Fibroblast of lung (primary cell): ENCODE measurements around the gene FOXJ1. TPM values are rescaled to one million over a fixed set of nuclear protein-coding genes. Genes with fewer than 3 reads are reported as not detected.

Source experiments
- DNase-seq, 2 donors: peaks; one replicate each; pipeline versions ENCODE4 v3.0.0 to v3.0.0-alpha.2; 2010; ENCODE audit warnings: low read depth in 2 of 2
- H2AFZ ChIP-seq: 2 replicates; pipeline ENCODE4 v1.5.1; 2012; ENCODE audit warnings: low read length, control low read depth, inconsistent platforms
- H3K27ac ChIP-seq: 2 replicates; pipeline ENCODE4 v1.5.1; 2011; ENCODE audit warnings: low read length, control low read depth; ENCODE audit not compliant: insufficient read depth
- H3K27me3 ChIP-seq: 2 replicates; pipeline ENCODE4 v1.5.1; 2011; ENCODE audit warnings: mild to moderate bottlenecking, low read length; ENCODE audit not compliant: control insufficient read depth, insufficient read depth
- H3K36me3 ChIP-seq: 2 replicates; pipeline ENCODE4 v1.5.1; 2011; ENCODE audit warnings: low read length; ENCODE audit not compliant: control insufficient read depth, insufficient read depth
- H3K4me1 ChIP-seq: 2 replicates; pipeline ENCODE4 v1.5.1; 2011; ENCODE audit warnings: low read length; ENCODE audit not compliant: control insufficient read depth, insufficient read depth; ENCODE audit errors: extremely low read depth
- H3K4me2 ChIP-seq: 2 replicates; pipeline ENCODE4 v1.5.1; 2011; ENCODE audit warnings: low read length, control low read depth; ENCODE audit not compliant: insufficient read depth; ENCODE audit errors: extremely low read depth
- H3K4me3 ChIP-seq, 4 experiments: fragments of 200-600 bp in 1 of 4; sonication (generic) in 1 of 4; replicated peaks in 1 of 4; 2 replicates each; pipeline ENCODE4 v1.5.1; 2011 to 2016; ENCODE audit warnings: low read length in 4 of 4, low read depth in 3 of 4, mild to moderate bottlenecking in 3 of 4, control low read depth in 2 of 4, inconsistent platforms in 1 of 4, mixed read lengths in 1 of 4; ENCODE audit not compliant: insufficient read depth in 1 of 4; ENCODE audit errors: control extremely low read depth in 1 of 4
- H3K79me2 ChIP-seq: 2 replicates; pipeline ENCODE4 v1.5.1; 2012; ENCODE audit warnings: mild to moderate bottlenecking, low read length, inconsistent platforms; ENCODE audit not compliant: control insufficient read depth, insufficient read depth
- H3K9ac ChIP-seq: 2 replicates; pipeline ENCODE4 v1.5.1; 2011; ENCODE audit warnings: mild to moderate bottlenecking, low read length, control low read depth; ENCODE audit not compliant: insufficient read depth
- H3K9me3 ChIP-seq: 2 replicates; pipeline ENCODE4 v1.5.1; 2012; ENCODE audit warnings: low read depth, low read length; ENCODE audit not compliant: control insufficient read depth, insufficient read depth
- H4K20me1 ChIP-seq: 2 replicates; pipeline ENCODE4 v1.5.1; 2011; ENCODE audit warnings: low read length; ENCODE audit not compliant: control insufficient read depth, insufficient read depth; ENCODE audit errors: extremely low read depth
- CTCF ChIP-seq, 2 donors: IDR thresholded peaks in 1 of 2; conservative IDR thresholded peaks in 1 of 2; 1 replicate in 1 of 2; 2 replicates in 1 of 2; pipeline ENCODE4 v1.5.1; 2011 to 2012; ENCODE audit warnings: low read length in 2 of 2, control low read depth in 1 of 2, inconsistent platforms in 1 of 2, low read depth in 1 of 2, mild to moderate bottlenecking in 1 of 2
- EZH2 ChIP-seq: IDR thresholded peaks from 2 replicates; pipeline ENCODE4 v1.5.1; 2012; ENCODE audit warnings: low read length, control low read depth, mild to moderate bottlenecking; ENCODE audit errors: missing control alignments
- polyA plus RNA-seq, 2 donors: library from polyadenylated mRNA; depleted of rRNA in 1 of 2; stranded (reverse) in 1 of 2; unstranded in 1 of 2; fragments of >200 nt; gene quantifications; 2 replicates each; pipeline ENCODE4 v1.2.1, GENCODE V29; 2011 to 2012; ENCODE audit warnings: missing spikeins in 1 of 2
- total RNA-seq: library from RNA; depleted of rRNA; stranded (reverse); fragments of >200 nt; gene quantifications from 2 replicates; pipeline ENCODE4 v1.2.1, GENCODE V29; 2014

FOXJ1 gene
- total and polyA plus RNA-seq, 2 donors (not counting 1 experiment from before 2014, with no cell fraction given) = not detected

GRCh38 chr17:76171706-76172105 is 30.7 kb upstream of the FOXJ1 start:
- H3K79me2 ChIP-seq = no peaks in the 10 kb centered on the region
- no peak overlapping the region for H3K27ac ChIP-seq
- TF ChIP-seq CTCF (conservative IDR thresholded peaks at IDR 0.05 in 1 of 2, IDR thresholded peaks at IDR 0.05 in 1 of 2; ENCODE audit: low read depth in 1 of 2, low read length in 2 of 2) = no peak
- H3K36me3 ChIP-seq = no peaks in the 10 kb centered on the region
- no peaks in the 10 kb centered on the region for H3K4me1 ChIP-seq
- DNase-seq = no peak
- H3K9ac ChIP-seq = no peak overlapping the region
- no peak overlapping the region for H2AFZ ChIP-seq
- no peak overlapping the region for H3K4me3 ChIP-seq
- no peaks in the 10 kb centered on the region for H3K9me3 ChIP-seq
- H4K20me1 ChIP-seq = no peaks in the 10 kb centered on the region
- H3K4me2 ChIP-seq = no peak overlapping the region
- H3K27me3 ChIP-seq = no peaks in the 10 kb centered on the region

- no peak overlapping the region for H3K9ac ChIP-seq
- no peaks in the 10 kb centered on the region for H4K20me1 ChIP-seq
- no peak for TF ChIP-seq CTCF (conservative IDR thresholded peaks at IDR 0.05 in 1 of 2, IDR thresholded peaks at IDR 0.05 in 1 of 2; ENCODE audit: low read depth in 1 of 2, low read length in 2 of 2)
- no peak for TF ChIP-seq EZH2
- H3K27me3 ChIP-seq = no peaks in the 10 kb centered on the region
- H3K4me3 ChIP-seq = no peak overlapping the region
- no peak overlapping the region for H3K4me2 ChIP-seq
- no peak for DNase-seq
- H2AFZ ChIP-seq = no peak overlapping the region
- H3K4me1 ChIP-seq = no peaks in the 10 kb centered on the region
- H3K36me3 ChIP-seq = no peaks in the 10 kb centered on the region
- H3K79me2 ChIP-seq = no peaks in the 10 kb centered on the region
- H3K27ac ChIP-seq = no peak overlapping the region
- H3K9me3 ChIP-seq = no peaks in the 10 kb centered on the region
These were observed 29.1 kb upstream of the FOXJ1 start for GRCh38 chr17:76170114-76170513.

GRCh38 chr17:76166906-76167305 is 25.9 kb upstream of the FOXJ1 start:
- DNase-seq = no peak
- Histone ChIP-seq H2AFZ (no peak overlapping the region), H4K20me1 (no peaks in the 10 kb centered on the region), H3K4me2 (no peak overlapping the region), H3K27me3 (no peaks in the 10 kb centered on the region), H3K4me3 (no peak overlapping the region), H3K9me3 (no peaks in the 10 kb centered on the region), H3K27ac (no peak overlapping the region), H3K4me1 (no peaks in the 10 kb centered on the region), H3K36me3 (no peaks in the 10 kb centered on the region), H3K79me2 (no peaks in the 10 kb centered on the region), H3K9ac (no peak overlapping the region)
- TF ChIP-seq CTCF (conservative IDR thresholded peaks at IDR 0.05 in 1 of 2, IDR thresholded peaks at IDR 0.05 in 1 of 2; ENCODE audit: low read depth in 1 of 2, low read length in 2 of 2) (no peak), EZH2 (no peak)
